ENCODE results near the gene CDH11. TPM values are rescaled to one million over a fixed set of nuclear protein-coding genes. Genes with fewer than 3 reads are reported as not detected.

CDH11 gene
- total and polyA plus RNA-seq, 2 experiments from 2014 or later, result 3.5 to 19.6 TPM

DNA sequence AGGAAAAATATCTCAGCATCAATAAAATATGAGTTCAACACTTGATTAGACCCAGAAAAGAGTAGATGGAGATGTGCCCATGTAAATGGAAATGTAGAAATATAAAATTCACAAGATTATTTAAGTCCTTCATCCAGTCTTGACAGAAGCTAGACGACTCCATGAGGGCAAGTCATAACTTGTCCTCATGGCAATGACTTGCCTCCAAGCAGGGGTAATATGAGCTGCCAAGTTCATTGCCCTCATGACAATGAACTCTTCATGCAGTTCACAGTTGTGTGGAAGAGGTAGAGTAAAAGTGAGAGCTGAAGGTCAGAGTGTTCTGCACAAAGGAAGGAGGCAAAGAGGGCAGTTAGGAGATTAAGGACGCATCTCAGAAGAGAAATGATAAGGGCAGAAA, 22.3 kb downstream of the CDH11 start:
- Histone ChIP-seq H3K79me2 (replicated peaks; ENCODE audit: insufficient read depth) (no peaks in the 10 kb centered on the region), H3K4me1 (ENCODE audit: insufficient read depth) (no peaks in the 10 kb centered on the region), H3K36me3 (ENCODE audit: insufficient read depth) (no peaks in the 10 kb centered on the region), H2AFZ (no peak overlapping the region), H3K27ac (ENCODE audit: low read depth) (no peak overlapping the region), H3K9me2 (ENCODE audit: insufficient read depth) (peaks cover 29% of the 10 kb centered on the region), H3F3A (replicated peaks; ENCODE audit: low read depth) (no peaks in the 10 kb centered on the region), H4K20me1 (replicated peaks; ENCODE audit: insufficient read depth) (no peaks in the 10 kb centered on the region), H3K4me3 (no peak overlapping the region), H3K27me3 (ENCODE audit: insufficient read depth) (no peaks in the 10 kb centered on the region), H3K4me2 (no peak overlapping the region)
- no peak for ATAC-seq
- Mint-ChIP-seq H3K4me3 (no peak overlapping the region), H3K4me1 (no peaks in the 10 kb centered on the region; the same call in 2 of the 3 replicates), H3K9me3 (peaks cover 3% of the 10 kb centered on the region; the same call in 1 of the 3 replicates), H3K27me3 (ENCODE audit: insufficient read depth, low read depth, poor library complexity) (peaks cover 1% of the 10 kb centered on the region), H3K36me3 (ENCODE audit: low read depth) (no peaks in the 10 kb centered on the region), H3K27ac (no peak overlapping the region)
- no peak for TF ChIP-seq NANOG (IDR thresholded peaks at IDR 0.05; ENCODE audit: borderline replicate concordance)
- TF ChIP-seq, protein P1, sequence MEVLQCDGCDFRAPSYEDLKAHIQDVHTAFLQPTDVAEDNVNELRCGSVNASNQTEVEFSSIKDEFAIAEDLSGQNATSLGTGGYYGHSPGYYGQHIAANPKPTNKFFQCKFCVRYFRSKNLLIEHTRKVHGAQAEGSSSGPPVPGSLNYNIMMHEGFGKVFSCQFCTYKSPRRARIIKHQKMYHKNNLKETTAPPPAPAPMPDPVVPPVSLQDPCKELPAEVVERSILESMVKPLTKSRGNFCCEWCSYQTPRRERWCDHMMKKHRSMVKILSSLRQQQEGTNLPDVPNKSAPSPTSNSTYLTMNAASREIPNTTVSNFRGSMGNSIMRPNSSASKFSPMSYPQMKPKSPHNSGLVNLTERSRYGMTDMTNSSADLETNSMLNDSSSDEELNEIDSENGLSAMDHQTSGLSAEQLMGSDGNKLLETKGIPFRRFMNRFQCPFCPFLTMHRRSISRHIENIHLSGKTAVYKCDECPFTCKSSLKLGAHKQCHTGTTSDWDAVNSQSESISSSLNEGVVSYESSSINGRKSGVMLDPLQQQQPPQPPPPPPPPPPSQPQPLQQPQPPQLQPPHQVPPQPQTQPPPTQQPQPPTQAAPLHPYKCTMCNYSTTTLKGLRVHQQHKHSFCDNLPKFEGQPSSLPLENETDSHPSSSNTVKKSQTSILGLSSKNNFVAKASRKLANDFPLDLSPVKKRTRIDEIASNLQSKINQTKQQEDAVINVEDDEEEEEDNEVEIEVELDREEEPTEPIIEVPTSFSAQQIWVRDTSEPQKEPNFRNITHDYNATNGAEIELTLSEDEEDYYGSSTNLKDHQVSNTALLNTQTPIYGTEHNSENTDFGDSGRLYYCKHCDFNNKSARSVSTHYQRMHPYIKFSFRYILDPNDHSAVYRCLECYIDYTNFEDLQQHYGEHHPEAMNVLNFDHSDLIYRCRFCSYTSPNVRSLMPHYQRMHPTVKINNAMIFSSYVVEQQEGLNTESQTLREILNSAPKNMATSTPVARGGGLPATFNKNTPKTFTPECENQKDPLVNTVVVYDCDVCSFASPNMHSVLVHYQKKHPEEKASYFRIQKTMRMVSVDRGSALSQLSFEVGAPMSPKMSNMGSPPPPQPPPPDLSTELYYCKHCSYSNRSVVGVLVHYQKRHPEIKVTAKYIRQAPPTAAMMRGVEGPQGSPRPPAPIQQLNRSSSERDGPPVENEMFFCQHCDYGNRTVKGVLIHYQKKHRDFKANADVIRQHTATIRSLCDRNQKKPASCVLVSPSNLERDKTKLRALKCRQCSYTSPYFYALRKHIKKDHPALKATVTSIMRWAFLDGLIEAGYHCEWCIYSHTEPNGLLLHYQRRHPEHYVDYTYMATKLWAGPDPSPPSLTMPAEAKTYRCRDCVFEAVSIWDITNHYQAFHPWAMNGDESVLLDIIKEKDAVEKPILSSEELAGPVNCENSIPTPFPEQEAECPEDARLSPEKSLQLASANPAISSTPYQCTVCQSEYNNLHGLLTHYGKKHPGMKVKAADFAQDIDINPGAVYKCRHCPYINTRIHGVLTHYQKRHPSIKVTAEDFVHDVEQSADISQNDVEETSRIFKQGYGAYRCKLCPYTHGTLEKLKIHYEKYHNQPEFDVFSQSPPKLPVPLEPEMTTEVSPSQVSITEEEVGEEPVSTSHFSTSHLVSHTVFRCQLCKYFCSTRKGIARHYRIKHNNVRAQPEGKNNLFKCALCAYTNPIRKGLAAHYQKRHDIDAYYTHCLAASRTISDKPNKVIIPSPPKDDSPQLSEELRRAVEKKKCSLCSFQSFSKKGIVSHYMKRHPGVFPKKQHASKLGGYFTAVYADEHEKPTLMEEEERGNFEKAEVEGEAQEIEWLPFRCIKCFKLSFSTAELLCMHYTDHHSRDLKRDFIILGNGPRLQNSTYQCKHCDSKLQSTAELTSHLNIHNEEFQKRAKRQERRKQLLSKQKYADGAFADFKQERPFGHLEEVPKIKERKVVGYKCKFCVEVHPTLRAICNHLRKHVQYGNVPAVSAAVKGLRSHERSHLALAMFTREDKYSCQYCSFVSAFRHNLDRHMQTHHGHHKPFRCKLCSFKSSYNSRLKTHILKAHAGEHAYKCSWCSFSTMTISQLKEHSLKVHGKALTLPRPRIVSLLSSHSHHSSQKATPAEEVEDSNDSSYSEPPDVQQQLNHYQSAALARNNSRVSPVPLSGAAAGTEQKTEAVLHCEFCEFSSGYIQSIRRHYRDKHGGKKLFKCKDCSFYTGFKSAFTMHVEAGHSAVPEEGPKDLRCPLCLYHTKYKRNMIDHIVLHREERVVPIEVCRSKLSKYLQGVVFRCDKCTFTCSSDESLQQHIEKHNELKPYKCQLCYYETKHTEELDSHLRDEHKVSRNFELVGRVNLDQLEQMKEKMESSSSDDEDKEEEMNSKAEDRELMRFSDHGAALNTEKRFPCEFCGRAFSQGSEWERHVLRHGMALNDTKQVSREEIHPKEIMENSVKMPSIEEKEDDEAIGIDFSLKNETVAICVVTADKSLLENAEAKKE (CRISPR knock-in tag; IDR thresholded peaks at IDR 0.05), result no peak
- no peak for TF ChIP-seq CREB1 (CRISPR knock-in tag; IDR thresholded peaks at IDR 0.05; ENCODE audit: low read depth)
- no peak for TF ChIP-seq ZNF114 (CRISPR knock-in tag; IDR thresholded peaks at IDR 0.05)
- TF ChIP-seq, protein P2, sequence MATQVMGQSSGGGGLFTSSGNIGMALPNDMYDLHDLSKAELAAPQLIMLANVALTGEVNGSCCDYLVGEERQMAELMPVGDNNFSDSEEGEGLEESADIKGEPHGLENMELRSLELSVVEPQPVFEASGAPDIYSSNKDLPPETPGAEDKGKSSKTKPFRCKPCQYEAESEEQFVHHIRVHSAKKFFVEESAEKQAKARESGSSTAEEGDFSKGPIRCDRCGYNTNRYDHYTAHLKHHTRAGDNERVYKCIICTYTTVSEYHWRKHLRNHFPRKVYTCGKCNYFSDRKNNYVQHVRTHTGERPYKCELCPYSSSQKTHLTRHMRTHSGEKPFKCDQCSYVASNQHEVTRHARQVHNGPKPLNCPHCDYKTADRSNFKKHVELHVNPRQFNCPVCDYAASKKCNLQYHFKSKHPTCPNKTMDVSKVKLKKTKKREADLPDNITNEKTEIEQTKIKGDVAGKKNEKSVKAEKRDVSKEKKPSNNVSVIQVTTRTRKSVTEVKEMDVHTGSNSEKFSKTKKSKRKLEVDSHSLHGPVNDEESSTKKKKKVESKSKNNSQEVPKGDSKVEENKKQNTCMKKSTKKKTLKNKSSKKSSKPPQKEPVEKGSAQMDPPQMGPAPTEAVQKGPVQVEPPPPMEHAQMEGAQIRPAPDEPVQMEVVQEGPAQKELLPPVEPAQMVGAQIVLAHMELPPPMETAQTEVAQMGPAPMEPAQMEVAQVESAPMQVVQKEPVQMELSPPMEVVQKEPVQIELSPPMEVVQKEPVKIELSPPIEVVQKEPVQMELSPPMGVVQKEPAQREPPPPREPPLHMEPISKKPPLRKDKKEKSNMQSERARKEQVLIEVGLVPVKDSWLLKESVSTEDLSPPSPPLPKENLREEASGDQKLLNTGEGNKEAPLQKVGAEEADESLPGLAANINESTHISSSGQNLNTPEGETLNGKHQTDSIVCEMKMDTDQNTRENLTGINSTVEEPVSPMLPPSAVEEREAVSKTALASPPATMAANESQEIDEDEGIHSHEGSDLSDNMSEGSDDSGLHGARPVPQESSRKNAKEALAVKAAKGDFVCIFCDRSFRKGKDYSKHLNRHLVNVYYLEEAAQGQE (IDR thresholded peaks at IDR 0.05; ENCODE audit: unreplicated experiment), result no peak
- TF ChIP-seq EZH2phosphoT487 (IDR thresholded peaks at IDR 0.05; ENCODE audit: unreplicated experiment), result no peak
- no peak for TF ChIP-seq POLR2AphosphoS5 (IDR thresholded peaks at IDR 0.05; ENCODE audit: low read depth)
- no peak for TF ChIP-seq JUNB (IDR thresholded peaks at IDR 0.05; ENCODE audit: unreplicated experiment)
- TF ChIP-seq, protein P3, sequence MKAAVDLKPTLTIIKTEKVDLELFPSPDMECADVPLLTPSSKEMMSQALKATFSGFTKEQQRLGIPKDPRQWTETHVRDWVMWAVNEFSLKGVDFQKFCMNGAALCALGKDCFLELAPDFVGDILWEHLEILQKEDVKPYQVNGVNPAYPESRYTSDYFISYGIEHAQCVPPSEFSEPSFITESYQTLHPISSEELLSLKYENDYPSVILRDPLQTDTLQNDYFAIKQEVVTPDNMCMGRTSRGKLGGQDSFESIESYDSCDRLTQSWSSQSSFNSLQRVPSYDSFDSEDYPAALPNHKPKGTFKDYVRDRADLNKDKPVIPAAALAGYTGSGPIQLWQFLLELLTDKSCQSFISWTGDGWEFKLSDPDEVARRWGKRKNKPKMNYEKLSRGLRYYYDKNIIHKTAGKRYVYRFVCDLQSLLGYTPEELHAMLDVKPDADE (IDR thresholded peaks at IDR 0.05), result no peak
- TF ChIP-seq STAT1 (IDR thresholded peaks at IDR 0.05; ENCODE audit: unreplicated experiment), result no peak
- TF ChIP-seq EZH2 (IDR thresholded peaks at IDR 0.05; ENCODE audit: low read depth, unreplicated experiment), result no peak
- TF ChIP-seq, protein P4, sequence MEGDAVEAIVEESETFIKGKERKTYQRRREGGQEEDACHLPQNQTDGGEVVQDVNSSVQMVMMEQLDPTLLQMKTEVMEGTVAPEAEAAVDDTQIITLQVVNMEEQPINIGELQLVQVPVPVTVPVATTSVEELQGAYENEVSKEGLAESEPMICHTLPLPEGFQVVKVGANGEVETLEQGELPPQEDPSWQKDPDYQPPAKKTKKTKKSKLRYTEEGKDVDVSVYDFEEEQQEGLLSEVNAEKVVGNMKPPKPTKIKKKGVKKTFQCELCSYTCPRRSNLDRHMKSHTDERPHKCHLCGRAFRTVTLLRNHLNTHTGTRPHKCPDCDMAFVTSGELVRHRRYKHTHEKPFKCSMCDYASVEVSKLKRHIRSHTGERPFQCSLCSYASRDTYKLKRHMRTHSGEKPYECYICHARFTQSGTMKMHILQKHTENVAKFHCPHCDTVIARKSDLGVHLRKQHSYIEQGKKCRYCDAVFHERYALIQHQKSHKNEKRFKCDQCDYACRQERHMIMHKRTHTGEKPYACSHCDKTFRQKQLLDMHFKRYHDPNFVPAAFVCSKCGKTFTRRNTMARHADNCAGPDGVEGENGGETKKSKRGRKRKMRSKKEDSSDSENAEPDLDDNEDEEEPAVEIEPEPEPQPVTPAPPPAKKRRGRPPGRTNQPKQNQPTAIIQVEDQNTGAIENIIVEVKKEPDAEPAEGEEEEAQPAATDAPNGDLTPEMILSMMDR (conservative IDR thresholded peaks at IDR 0.05; ENCODE audit: low read depth in 2 of 2), result no peak
- TF ChIP-seq ZNF331 (CRISPR knock-in tag; IDR thresholded peaks at IDR 0.05; ENCODE audit: low read depth), result no peak
- no peak for DNase-seq (ENCODE audit: low spot score)
